Endodermal cell (in vitro differentiated cells): Measurements from ENCODE around the gene GRAP2. TPM values are rescaled to one million over a fixed set of nuclear protein-coding genes. Genes with fewer than 3 reads are reported as not detected.

Experiments used
- DNase-seq: peaks from one replicate; pipeline ENCODE4 v3.0.0-alpha.2; 2017
- H3K27ac ChIP-seq: 2 replicates; pipeline ENCODE4 v1.5.1; 2013; ENCODE audit warnings: mild to moderate bottlenecking, low read depth, low read length, moderate library complexity
- H3K27me3 ChIP-seq: 2 replicates; pipeline ENCODE4 v1.6.1; 2013; ENCODE audit warnings: mild to moderate bottlenecking, low read length, moderate library complexity; ENCODE audit not compliant: insufficient read depth, control insufficient read depth, poor library complexity, severe bottlenecking
- H3K36me3 ChIP-seq: 2 replicates; pipeline ENCODE4 v1.7.0; 2013; ENCODE audit warnings: mild to moderate bottlenecking, low read length, moderate library complexity; ENCODE audit not compliant: control insufficient read depth, insufficient read depth
- H3K4me1 ChIP-seq: one replicate; pipeline ENCODE4 v1.7.0; 2013; ENCODE audit warnings: low read length; ENCODE audit not compliant: control insufficient read depth, insufficient read depth
- H3K4me3 ChIP-seq: 2 replicates; pipeline ENCODE4 v1.5.1; 2013; ENCODE audit warnings: mild to moderate bottlenecking, low read length, moderate library complexity
- H3K9ac ChIP-seq: 2 replicates; pipeline ENCODE4 v1.6.1; 2013; ENCODE audit warnings: mild to moderate bottlenecking, low read length, moderate library complexity; ENCODE audit not compliant: poor library complexity, severe bottlenecking; ENCODE audit errors: extremely low read depth
- H3K9me3 ChIP-seq: 2 replicates; pipeline ENCODE4 v1.6.1; 2013; ENCODE audit warnings: mild to moderate bottlenecking, low read length, moderate library complexity; ENCODE audit not compliant: control insufficient read depth
- H3K27ac Mint-ChIP-seq: 2 replicates; pipeline ENCODE4 v1.8.0; 2020; ENCODE audit warnings: mixed read lengths
- H3K27me3 Mint-ChIP-seq: 2 replicates; pipeline ENCODE4 v1.8.0; 2021; ENCODE audit warnings: mild to moderate bottlenecking, mixed read lengths; ENCODE audit not compliant: insufficient read depth
- H3K36me3 Mint-ChIP-seq: 2 replicates; pipeline ENCODE4 v1.8.0; 2020; ENCODE audit warnings: low read depth, mixed read lengths
- H3K4me1 Mint-ChIP-seq: 2 replicates; pipeline ENCODE4 v1.8.0; 2020; ENCODE audit warnings: mixed read lengths
- H3K4me3 Mint-ChIP-seq: 2 replicates; pipeline ENCODE4 v1.8.0; 2020; ENCODE audit warnings: mild to moderate bottlenecking, moderate library complexity, mixed read lengths
- H3K9me3 Mint-ChIP-seq: 2 replicates; pipeline ENCODE4 v1.8.0; 2020; ENCODE audit warnings: mild to moderate bottlenecking, mixed read lengths
- CTCF ChIP-seq: fragments of 200-600 bp; sonication (generic); conservative IDR thresholded peaks from 2 replicates; pipeline ENCODE4 v1.5.0; 2021; ENCODE audit warnings: antibody characterized with exemption, mild to moderate bottlenecking
- WGBS, 2 experiments: methylation state at CpG; one replicate each; pipeline versions ENCODE4 v1.1.5 to v1.1.7; 2013; ENCODE audit warnings: missing lambda C conversion rate in 2 of 2, mixed read lengths in 1 of 2; ENCODE audit not compliant: insufficient coverage in 1 of 2, insufficient read length in 1 of 2; 5-methylcytosine and 5-hydroxymethylcytosine counted together
- total RNA-seq, 2 donors: library from RNA; stranded (reverse); fragmentation: NEBNext Ultra II Directional in 1 of 2; extraction: Animal tissue kit (Norgen Biotek cat#: 25700) in 1 of 2; gene quantifications; 2 replicates in 1 of 2; 3 replicates in 1 of 2; pipeline ENCODE4 v1.2.1, GENCODE V29; 2021

GRAP2 gene
- total RNA-seq, 2 donors from 2014 or later: 0.11 to 0.92 TPM

- Mint-ChIP-seq H3K4me1 (peaks cover 13% of the 10 kb centered on the region), H3K4me3 (no peak overlapping the region), H3K27me3 (peaks cover 41% of the 10 kb centered on the region), H3K9me3 (no peaks in the 10 kb centered on the region), H3K27ac (no peak overlapping the region), H3K36me3 (no peaks in the 10 kb centered on the region)
- Histone ChIP-seq H3K36me3 (no peaks in the 10 kb centered on the region), H3K4me3 (no peak overlapping the region), H3K27me3 (peaks cover 18% of the 10 kb centered on the region), H3K9ac (no peak overlapping the region), H3K27ac (no peak overlapping the region), H3K4me1 (no peaks in the 10 kb centered on the region), H3K9me3 (no peaks in the 10 kb centered on the region)
- no peak for TF ChIP-seq CTCF
- WGBS, 2 experiments: 83 to 100% methylated on average over 2 of the region's 2 CpGs
- DNase-seq: no peak
Measured at GRCh38 chr22:39984006-39984405, 83.1 kb downstream of the GRAP2 start.

GRCh38 chr22:39984746-39985145 lies 83.9 kb downstream of the GRAP2 start:
- peaks cover 44% of the 10 kb centered on the region for H3K27me3 Mint-ChIP-seq
- H3K36me3 ChIP-seq: no peaks in the 10 kb centered on the region
- no peaks in the 10 kb centered on the region for H3K4me1 ChIP-seq
- peaks cover 26% of the 10 kb centered on the region for H3K27me3 ChIP-seq
- no peak overlapping the region for H3K9ac ChIP-seq
- peaks cover 20% of the 10 kb centered on the region for H3K4me1 Mint-ChIP-seq
- H3K36me3 Mint-ChIP-seq: no peaks in the 10 kb centered on the region
- H3K4me3 Mint-ChIP-seq: no peak overlapping the region
- 91% methylated on average over 2 of the region's 2 CpGs; no CpG with 5 or more reads in 1 of the 2 experiments for WGBS, 2 experiments
- DNase-seq: no peak
- no peak for TF ChIP-seq CTCF
- no peak overlapping the region for H3K27ac ChIP-seq
- no peaks in the 10 kb centered on the region for H3K9me3 Mint-ChIP-seq
- H3K27ac Mint-ChIP-seq: no peak overlapping the region
- H3K4me3 ChIP-seq: no peak overlapping the region
- H3K9me3 ChIP-seq: no peaks in the 10 kb centered on the region

GRCh38 chr22:39985383-39986035 lies 84.6 kb downstream of the GRAP2 start:
- no peak for DNase-seq
- TF ChIP-seq CTCF: no peak
- peaks cover 25% of the 10 kb centered on the region for H3K4me1 Mint-ChIP-seq

More at GRCh38 chr22:39985383-39986035, 84.6 kb downstream of the GRAP2 start:
- WGBS, 2 experiments: 91 to 96% methylated on average over 3 to 7 of the region's 7 CpGs
- Mint-ChIP-seq H3K36me3 (no peaks in the 10 kb centered on the region), H3K9me3 (no peaks in the 10 kb centered on the region), H3K27ac (no peak overlapping the region), H3K4me3 (no peak overlapping the region), H3K27me3 (peaks cover 38% of the 10 kb centered on the region)
- H3K4me3 ChIP-seq: no peak overlapping the region
- no peak overlapping the region for H3K27ac ChIP-seq
- no peak overlapping the region for H3K9ac ChIP-seq
- no peaks in the 10 kb centered on the region for H3K36me3 ChIP-seq
- H3K4me1 ChIP-seq: no peaks in the 10 kb centered on the region
- H3K9me3 ChIP-seq: no peaks in the 10 kb centered on the region
- peaks cover 26% of the 10 kb centered on the region for H3K27me3 ChIP-seq
